Stimulated activated CD4-positive, alpha-beta T cell treated with anti-CD3 and anti-CD28 coated beads, TNF-alpha, amount 100 ng/mL, for 1 hour (primary cell): ENCODE data around the gene CYB561D2.

Experiments
- DNase-seq, 3 donors: peaks; one replicate each; pipeline ENCODE4 v3.0.0-alpha.2; 2020; ENCODE audit warnings: low read depth in 3 of 3, low spot score in 1 of 3

The CYB561D2 gene

DNA sequence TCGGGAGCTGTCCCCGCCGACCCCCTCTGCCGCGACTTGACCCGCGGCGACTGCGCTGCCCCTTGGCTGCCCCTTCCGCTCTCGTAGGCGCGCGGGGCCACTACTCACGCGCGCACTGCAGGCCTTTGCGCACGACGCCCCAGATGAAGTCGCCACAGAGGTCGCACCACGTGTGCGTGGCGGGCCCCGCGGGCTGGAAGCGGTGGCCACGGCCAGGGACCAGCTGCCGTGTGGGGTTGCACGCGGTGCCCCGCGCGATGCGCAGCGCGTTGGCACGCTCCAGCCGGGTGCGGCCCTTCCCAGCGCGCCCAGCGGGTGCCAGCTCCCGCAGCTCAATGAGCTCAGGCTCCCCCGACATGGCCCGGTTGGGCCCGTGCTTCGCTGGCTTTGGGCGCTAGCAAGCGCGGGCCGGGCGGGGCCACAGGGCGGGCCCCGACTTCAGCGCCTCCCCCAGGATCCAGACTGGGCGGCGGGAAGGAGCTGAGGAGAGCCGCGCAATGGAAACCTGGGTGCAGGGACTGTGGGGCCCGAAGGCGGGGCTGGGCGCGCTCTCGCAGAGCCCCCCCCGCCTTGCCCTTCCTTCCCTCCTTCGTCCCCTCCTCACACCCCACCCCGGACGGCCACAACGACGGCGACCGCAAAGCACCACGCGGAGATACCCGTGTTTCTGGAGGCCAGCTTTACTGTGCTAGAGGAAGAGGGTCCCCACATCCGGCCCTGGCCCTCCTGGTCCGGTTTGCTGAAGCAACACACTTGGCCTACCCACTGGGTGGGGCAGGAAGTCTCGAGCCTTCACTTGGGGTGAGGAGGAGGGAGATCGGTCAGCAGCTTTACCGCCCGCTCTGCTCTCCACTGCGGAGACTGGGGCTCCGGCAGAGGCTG lies 10.0 kb upstream of the CYB561D2 start, which contains the start of gene RASSF1:
Gene RASSF1, minus strand, starts transcription at position 389 of the 882 bp plus-strand sequence. Its CDS starts 31 bp downstream, at position 358.
- peak in 1 of 3 donors; percentile 41 for DNase-seq

DNA sequence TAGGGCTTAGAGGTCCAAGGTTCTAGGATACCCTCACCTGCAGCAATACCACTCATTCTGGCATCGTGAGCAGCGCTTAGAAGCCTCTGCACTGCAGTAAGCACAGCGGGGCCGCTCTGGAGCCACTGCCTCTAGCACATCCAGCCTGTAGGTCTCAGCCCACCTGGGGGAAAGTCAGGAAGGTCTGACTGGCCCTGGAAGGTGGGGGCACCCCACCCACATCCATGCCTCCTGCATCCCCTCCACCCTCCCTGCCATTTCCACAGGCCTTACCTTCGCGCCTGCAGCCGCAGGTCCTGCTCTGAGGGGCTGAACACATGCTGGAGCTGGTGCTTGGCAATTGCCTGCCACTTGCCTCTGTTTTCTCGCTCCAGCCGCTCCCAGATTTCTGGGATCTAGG lies 9.1 kb upstream of the CYB561D2 start:
- no peak for DNase-seq

DNA sequence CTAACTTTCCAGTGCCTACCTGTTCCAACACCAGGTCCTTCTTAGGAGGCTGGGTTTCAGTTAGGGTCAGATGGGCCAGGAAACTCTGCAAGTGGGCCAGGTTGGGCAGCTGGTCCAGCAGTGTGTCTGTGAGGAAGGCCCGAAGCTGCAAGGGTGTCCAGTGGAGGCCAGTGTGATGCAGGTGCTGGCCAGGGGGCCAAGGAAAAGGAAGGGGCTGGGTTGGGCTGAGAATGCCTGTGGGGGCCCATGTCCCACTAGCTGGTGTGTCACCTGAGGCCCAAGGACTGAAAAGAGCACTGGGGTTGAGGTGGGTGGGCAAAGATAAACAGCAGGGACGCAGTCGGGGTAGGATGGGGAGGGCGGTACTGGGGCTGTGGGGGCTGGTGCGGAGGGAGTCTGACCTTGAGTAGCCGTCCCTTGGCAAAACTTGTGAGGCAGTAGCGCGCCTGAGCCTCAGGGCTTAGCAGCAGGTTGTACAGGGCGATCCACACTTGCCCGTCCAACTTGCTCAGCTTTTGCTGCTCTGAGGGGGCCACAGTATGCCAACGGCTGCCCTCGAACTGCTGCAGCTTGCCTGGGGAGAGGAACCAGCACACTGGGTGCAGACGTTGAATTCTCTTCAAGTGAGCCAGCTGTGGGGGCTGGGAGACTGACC lies 8.5 kb upstream of the CYB561D2 start:
- no peak for DNase-seq

DNA sequence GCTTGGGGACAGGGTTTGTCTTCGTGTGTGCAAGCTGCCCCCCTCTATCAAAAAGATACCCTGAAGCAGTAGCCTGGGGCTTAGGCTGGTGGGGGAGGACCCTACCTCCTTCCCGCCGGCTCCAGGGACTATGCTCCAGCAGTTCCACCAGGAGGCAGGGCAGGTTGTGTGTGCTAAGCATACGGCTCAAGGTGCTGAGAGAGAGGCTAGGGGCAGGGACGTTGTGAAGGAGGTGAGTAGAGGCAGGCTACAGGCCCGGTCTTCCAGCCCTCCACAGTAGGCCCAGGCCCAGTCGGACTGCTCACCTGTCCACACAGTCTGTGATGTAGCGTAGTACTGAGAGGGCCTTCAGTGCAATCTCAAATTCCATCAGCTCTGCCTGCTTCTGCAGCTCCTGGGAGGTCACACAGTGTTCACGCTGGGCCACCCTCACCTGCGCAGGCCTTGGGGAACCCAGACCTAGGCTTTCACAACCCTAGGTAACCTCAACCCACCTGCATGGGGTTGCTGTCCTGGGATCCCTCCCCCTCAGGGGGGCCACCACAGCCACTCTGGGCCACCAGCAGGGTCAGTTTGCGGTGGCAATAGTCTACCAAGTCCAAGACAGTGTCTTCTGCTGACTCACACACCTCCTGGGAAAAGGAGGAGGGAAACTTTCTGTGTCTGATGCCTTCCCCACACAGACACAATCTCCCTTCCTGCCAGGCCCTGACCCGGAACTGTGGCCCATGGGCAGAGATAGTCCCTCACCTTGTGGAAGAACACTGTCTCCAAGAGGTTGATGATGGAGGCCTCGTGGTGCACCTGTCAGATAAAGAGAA lies 7.6 kb upstream of the CYB561D2 start:
- DNase-seq, result no peak

DNA sequence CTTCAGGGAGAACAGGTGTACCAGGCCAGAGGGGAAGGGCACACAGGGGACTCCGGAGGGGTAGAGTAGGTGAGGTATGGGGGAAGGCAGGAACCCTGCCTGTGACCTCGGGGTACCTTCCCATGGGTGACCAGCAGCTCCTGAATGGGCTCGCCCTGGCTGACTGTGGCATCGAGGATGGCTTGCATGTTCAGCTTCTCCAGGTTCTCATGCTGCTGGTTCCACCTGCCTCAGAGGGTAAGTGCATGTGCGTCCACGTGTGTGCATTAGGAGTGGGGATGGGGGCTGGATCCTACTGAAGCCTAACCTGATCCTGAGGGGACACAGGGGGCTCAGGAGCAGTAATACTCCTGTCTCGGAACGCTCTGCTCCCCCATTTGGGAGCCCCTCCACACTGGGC lies 5.7 kb upstream of the CYB561D2 start:
- DNase-seq, result no peak

DNA sequence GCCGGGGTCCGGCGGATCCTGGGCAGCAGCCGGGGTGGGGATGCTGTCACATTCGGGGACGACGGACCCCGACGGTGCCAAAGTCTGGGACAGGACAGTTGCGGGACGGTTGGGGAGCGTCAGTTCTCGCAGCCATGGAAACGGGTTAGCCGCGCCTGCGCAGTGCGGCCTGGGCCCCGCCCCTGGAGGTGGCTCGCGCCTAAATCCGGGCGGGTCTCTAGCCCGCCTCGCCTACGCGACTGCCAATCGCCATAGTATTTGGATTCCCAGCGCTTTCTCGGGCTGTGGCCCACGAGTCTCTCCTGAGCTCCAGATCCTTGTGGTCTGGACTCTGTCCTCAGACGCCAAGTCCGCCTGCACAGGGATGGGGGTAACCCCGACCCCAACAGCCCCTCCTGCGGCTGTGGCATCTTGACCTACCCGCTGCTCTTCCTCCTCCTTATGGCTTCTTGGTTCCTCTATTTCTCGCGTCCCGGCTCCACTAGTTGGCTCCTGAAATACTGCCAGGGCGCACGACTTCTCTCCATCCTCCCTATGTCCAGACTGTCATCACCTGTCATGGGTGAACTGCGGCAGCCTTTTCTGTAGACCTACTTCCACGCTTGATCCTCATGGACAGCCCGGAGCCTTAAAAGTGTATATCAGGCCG lies 5.0 kb upstream of the CYB561D2 start, which contains the start of gene ZMYND10:
Gene ZMYND10, minus strand, starts transcription at position 147 of the 649 bp plus-strand sequence. CDS start 153 bp downstream, outside the sequence.
- peak in 2 of 3 donors; percentile 55 to 62 for DNase-seq

DNA sequence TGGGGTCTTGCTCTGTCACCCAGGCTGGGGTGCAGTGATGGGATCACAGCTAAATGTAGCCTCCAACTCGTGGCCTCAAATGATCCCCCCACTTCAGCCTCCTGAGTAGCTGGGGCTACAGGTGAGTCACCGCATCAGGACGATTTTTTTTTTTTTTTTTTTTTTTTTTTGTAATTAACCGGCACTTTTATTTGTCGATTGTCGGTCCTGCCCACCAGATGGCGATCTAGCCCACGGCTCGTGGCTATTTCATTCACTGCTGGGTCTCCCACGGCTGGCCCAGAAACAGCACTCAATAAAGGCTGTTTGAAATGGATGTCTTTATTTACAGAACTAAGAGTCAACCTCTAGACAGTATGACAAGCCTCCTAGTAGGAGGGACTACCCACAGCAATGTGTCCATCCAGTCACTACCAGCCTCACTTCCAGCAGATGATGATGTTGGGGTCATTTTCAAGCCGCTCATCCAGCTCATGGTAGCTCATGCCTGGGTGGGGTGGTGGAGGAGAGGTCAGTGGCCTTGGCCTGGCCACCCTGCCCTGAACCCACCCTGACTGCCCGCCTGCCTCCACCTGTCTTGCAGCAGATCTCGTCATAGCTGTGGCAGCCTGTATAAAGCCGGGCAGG lies 3.4 kb upstream of the CYB561D2 start:
- DNase-seq, result peak in 2 of 3 donors; percentile 54 to 55

DNA sequence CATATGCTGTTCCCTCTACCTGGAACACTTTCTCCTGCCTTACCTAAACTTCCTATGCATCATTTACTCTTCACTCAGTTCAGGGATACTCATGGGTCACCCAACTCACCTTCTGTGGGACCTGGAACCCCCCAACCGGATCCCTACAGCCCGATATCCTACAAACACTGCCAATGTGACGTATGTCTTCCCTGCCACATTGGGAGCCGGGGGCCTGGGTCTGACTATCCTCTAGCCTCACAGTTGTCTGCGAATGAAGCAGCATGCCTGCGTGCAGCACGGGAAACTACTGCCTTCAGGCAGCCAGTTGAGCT lies 492 bp upstream of the CYB561D2 start:
- DNase-seq, result no peak

DNA sequence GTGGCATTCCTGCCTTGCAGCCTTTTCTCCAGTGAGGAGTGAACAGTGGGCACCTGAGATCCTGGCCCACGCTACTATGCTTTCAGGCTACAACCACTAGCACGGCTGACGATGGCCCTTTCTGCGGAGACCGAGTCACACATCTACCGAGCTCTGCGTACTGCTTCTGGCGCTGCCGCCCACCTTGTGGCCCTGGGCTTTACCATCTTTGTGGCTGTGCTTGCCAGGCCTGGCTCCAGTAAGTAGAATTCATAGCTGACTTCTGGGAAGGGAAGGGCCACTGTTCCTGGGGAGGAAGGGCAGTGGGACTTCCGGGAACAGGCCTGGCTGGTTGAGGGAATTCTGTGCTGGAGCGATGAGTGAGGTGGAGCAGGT lies 648 bp downstream of the CYB561D2 start:
- DNase-seq, result no peak

DNA sequence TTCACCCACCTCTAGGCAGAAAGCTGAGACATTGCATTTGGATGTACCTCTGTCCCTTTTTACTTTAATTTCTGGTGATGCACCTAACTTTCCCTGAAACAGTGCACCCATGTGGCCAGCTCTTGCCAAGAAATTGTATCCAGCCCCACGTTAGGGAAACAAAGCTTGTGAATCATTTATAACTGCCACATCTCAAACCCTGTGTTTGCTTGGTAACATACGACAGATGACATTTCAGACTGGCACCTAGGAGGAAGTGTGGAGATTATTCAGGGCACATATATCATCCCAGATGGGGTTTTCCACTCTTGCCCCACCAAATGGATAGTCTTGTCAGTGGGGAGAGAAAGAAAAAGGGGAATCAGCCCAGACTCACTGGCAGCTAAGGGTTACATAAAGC lies 2.1 kb downstream of the CYB561D2 start:
- no peak for DNase-seq

DNA sequence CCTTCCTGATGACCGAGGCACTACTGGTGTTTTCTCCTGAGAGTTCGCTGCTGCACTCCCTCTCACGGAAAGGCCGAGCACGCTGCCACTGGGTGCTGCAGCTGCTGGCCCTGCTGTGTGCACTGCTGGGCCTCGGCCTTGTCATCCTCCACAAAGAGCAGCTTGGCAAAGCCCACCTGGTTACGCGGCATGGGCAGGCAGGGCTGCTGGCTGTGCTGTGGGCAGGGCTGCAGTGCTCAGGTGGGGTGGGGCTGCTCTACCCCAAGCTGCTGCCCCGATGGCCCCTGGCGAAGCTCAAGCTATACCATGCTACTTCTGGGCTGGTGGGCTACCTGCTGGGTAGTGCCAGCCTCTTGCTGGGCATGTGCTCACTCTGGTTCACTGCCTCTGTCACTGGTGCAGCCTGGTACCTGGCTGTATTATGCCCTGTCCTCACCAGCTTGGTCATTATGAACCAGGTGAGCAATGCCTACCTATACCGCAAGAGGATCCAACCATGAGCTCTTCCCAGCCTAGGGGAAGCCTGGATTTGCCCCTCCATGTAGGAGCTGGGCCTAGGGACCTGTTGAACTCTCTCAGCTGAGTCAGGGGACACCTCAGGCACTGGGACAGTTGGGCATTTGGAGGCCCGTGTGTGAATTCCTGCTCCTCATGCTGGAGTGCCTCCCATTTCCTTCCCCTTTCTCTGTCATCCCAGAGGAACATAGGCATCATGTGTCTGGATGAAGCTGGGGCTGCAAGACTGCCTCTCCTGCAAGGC lies 2.8 kb downstream of the CYB561D2 start:
- DNase-seq, result no peak

DNA sequence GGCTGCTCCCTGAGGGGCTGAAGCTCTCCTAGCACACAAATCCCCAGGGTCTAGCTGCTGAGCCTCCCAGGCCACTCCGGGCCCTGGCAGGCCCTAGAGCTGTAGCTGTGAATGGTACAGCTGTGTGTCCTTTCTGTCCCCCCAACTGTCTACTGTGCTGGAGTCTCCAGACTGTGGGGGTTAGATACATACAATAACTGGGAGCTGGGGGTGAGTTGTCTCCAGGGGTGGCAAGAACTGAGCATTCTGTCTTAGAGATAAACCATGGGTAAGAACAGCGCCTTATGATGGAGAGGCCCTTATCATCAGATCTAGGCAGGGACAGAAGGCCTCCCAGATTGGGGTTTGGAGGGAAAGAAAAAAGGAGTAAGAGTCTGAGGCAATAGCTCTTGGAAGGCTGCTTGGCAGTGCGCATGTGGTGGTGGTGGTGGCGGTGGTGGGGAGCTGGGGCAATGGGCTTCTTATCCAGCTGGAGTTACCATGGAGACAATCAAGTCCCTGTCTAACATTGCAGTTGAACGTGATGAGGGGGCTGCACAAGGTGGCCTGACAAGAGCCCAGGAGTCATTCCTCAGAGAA lies 3.6 kb downstream of the CYB561D2 start:
- DNase-seq, result no peak

DNA sequence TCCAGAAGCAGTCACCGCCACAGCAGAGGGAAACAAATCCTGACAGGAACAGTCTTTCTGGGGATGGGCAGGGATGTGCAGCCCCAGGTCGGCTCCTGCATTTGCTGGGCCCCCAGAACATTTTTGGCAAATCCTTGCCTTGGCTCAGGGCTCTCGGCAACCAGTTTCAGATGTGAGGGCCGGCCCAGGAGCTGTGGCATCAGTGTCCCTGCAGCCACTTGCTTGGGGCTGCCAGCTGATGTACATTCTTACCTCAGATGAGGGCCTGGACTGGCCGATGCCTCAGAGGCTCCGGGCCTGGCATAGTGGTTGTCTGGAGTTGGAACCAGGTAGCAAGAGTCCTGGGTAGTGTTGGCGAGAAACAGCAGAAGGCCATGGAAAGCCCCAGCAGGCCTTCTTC lies 4.2 kb downstream of the CYB561D2 start:
- DNase-seq, result no peak

DNA sequence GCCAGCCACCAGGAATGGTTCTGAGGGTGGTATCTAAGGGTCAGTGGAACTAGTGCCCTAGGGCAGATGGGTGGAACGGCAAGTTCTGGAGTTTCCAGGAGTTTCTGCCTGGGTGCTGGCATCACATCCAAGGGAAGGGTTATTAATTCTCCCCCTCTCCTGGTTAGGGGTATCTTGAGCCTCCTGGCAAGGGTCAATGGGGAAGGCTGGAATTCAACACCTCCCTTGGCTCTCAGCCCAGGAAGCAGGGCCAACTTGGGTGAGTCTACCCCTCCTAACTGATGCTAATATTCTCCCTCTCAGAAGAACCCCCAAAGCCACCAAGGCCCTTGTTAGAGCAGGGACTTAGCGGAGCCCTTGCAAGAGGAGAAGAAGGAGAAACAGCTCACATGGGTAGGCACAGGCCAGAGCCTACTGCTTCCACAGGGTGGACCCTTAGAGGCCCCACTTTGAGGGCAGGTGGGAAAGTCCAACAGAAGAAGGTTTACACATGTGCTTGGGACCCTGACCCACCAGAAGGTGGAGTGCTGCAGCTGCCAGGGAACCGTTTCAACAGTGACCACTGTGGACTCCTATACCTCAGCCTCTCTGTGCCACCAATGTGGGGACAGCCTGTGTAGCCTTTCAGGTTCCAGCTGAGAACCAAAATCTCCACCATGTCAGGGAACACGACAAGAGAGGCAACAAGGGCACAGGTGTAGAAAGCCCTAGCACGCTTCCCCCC lies 5.3 kb downstream of the CYB561D2 start:
- no peak for DNase-seq

DNA sequence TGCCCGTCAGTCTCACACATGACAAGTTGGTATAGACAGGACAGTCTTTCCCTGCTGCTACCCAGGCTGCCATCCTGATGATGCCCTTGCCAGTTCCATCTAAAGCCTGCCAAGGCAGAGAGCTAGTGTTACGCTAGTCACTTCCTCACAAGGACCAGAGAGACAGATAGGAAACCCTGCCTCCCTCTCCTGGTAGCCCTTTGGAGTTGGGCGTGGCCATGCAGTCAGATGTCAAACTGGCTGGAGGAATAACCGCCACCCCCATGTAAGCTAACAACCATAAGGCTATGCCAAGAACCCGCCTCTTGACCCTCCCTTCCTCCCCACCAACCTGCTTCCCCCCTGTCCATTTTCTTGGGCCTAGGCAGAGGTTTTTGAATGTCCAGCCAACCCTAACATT lies 5.9 kb downstream of the CYB561D2 start:
- no peak for DNase-seq

DNA sequence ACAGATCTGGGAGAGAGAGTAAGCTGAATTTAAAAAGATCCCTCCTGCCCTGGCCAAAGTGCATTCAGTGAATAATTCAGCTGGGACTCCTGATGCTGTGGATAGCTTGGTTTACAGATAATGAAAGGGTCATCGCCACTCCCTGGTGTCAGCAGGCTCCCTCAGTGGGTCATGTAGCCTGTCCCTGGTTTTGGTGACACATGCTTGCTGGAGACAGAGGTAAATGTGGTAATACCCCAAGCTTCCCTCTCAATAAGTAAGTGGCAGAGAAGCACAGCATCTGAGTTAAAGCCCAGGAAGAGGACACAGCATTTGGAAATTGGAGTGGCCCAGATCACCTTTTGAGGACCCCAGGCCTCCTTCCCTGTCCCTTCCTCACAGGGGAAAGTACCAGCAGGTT lies 6.8 kb downstream of the CYB561D2 start:
- DNase-seq, result no peak

DNA sequence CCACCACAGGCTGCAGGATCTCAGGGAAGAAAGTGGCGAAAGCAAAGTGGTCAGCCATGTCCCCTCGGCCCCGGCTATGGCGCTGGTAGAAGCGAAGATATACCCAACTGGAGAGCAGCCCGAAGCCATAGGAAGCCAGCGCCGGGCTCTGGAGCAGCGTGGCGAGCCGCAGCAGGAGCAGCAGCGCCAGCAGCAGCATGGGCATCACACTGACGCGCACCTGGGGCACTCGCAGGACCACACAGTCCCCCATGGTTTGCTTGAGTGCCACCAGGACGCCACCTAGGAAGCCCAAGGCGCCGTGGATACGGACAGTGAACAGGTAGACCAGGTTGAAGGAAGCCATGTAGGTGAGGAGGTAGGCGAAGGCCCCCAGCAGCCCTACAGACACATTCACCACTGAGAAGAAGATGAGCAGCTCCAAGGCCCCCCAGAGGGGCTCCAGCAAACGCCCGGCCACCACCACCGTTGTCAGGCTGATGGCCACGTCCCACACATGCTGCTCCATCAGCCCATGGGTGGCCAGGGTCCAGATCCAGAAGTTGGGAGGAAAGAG lies 7.8 kb downstream of the CYB561D2 start:
- no peak for DNase-seq

DNA sequence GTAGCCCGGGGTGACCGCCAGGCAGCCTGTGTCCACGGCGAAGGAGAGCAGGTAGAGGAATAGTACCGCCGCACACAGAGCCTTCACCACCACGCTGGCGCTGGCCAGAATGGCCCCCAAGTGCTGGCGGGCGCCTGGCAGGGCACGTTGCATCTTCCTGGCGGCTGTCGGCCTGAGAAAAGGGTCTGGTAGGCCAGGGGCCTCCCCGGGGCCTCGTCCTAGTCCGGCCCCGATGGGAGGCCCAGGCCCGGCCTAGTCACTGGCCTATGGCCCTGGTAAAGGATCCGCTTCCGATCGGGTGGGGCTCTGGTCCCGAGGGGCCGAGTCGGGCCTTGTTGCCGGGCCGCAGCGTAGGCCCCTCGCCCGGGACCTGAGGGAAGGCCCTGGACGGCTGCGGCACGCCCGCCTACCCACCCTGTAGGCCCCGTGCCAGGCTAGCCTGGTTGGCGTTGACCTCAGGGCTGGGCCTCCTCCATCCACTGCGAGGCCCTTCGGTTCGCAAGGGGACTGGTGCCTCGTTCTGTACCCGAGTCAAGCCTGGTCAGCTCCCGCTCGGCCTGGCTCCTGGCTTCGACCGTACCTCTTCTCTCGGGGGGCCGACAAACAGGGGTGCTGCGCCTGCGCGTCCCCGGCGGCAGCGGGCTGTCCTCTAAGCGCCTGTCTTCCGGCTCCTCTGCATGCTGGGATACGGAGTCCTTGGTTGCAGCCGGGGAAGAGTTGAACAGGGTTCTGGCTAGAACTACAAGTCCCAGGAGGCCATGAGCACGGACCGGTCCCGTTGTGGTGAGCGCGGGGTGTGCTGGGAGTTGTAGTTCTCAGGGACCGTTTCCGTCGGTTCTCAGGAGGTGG lies 8.5 kb downstream of the CYB561D2 start, which contains the start of gene TMEM115:
Gene TMEM115, minus strand, starts transcription at position 611 of the 849 bp plus-strand sequence. Its CDS starts 458 bp downstream, at position 153.
- peak; percentile 83 to 90 (median 90) for DNase-seq
